CD4-positive, CD25-positive, alpha-beta regulatory T cell (primary cell): ENCODE data around the gene GSG1. TPM values are rescaled to one million over a fixed set of nuclear protein-coding genes. Genes with fewer than 3 reads are reported as not detected.
"Not testable (repeated sequence)": the region's sequence is repeated elsewhere in the genome, so short reads cannot be mapped to it uniquely, and the experiment has no call there.

Source experiments
- ATAC-seq, 2 donors: fragments of 150-1000 bp; cut with Tn5 transposase; one replicate each; pipeline ENCODE4 v1.10.0; 2021; ENCODE audit warnings: low read depth in 2 of 2, moderate number of reproducible peaks in 2 of 2, moderate library complexity in 1 of 2
- DNase-seq, 3 donors: peaks; one replicate each; pipeline versions ENCODE4 v3.0.0 to v3.0.0-alpha.2; 2012 to 2022; ENCODE audit warnings: mixed read lengths in 1 of 3
- H3K27ac ChIP-seq: one replicate; pipeline ENCODE4 v1.7.0; 2013; ENCODE audit warnings: mild to moderate bottlenecking, low read length; ENCODE audit not compliant: insufficient read depth, poor library complexity, severe bottlenecking
- H3K27me3 ChIP-seq: one replicate; pipeline ENCODE4 v1.7.0; 2013; ENCODE audit warnings: low read length; ENCODE audit not compliant: control insufficient read depth, insufficient read depth
- H3K36me3 ChIP-seq: one replicate; pipeline ENCODE4 v1.7.0; 2013; ENCODE audit warnings: mild to moderate bottlenecking, low read length, moderate library complexity; ENCODE audit not compliant: control insufficient read depth, insufficient read depth
- H3K4me1 ChIP-seq: 2 replicates; pipeline ENCODE4 v1.7.0; 2013; ENCODE audit warnings: mild to moderate bottlenecking, low read length; ENCODE audit not compliant: insufficient read depth, control insufficient read depth, poor library complexity, severe bottlenecking
- H3K4me3 ChIP-seq: one replicate; pipeline ENCODE4 v1.7.0; 2013; ENCODE audit warnings: low read depth, mild to moderate bottlenecking, low read length, moderate library complexity
- H3K9me3 ChIP-seq, 2 experiments: 1 replicate in 1 of 2; 2 replicates in 1 of 2; pipeline ENCODE4 v1.7.0; 2013; ENCODE audit warnings: low read length in 2 of 2, mild to moderate bottlenecking in 1 of 2, moderate library complexity in 1 of 2; ENCODE audit not compliant: control insufficient read depth in 2 of 2
- H3K27ac Mint-ChIP-seq, 3 donors: one replicate each; pipeline ENCODE4 v1.8.0; 2020 to 2022; ENCODE audit warnings: mild to moderate bottlenecking in 3 of 3, mixed read lengths in 3 of 3, moderate library complexity in 2 of 3
- H3K27me3 Mint-ChIP-seq: one replicate; pipeline ENCODE4 v1.8.0; 2022; ENCODE audit warnings: mild to moderate bottlenecking, mixed read lengths
- H3K36me3 Mint-ChIP-seq: one replicate; pipeline ENCODE4 v1.8.0; 2020; ENCODE audit warnings: mixed read lengths
- H3K4me1 Mint-ChIP-seq, 4 donors: one replicate each; pipeline ENCODE4 v1.8.0; 2020 to 2022; ENCODE audit warnings: mixed read lengths in 4 of 4, mild to moderate bottlenecking in 1 of 4
- H3K4me3 Mint-ChIP-seq, 4 donors: one replicate each; pipeline ENCODE4 v1.8.0; 2020 to 2022; ENCODE audit warnings: mild to moderate bottlenecking in 4 of 4, mixed read lengths in 4 of 4, moderate library complexity in 3 of 4
- H3K9me3 Mint-ChIP-seq, 7 donors: one replicate each; pipeline ENCODE4 v1.8.0; 2020 to 2022; ENCODE audit warnings: mixed read lengths in 7 of 7, mild to moderate bottlenecking in 3 of 7, moderate library complexity in 2 of 7
- polyA plus RNA-seq, 4 donors: library from polyadenylated mRNA; unstranded; fragments of 300-500 nt; fragmentation: Illumina TruSeq; gene quantifications; one replicate each; pipeline ENCODE4 v1.2.3, GENCODE V29; 2021
- total RNA-seq: library from RNA; stranded (reverse); gene quantifications from one replicate; pipeline ENCODE4 v1.2.3, GENCODE V29; 2022

The GSG1 gene
- total and polyA plus RNA-seq, 5 donors from 2014 or later, result 0.45 TPM; not detected in 4

- Mint-ChIP-seq H3K4me3 (no peak overlapping the region), H3K27me3 (no peaks in the 10 kb centered on the region), H3K9me3 (peaks cover 0 to 2% (median 0%) of the 10 kb centered on the region in 7 donors), H3K27ac (no peak overlapping the region), H3K36me3 (peaks cover 47% of the 10 kb centered on the region), H3K4me1 (no peaks in the 10 kb centered on the region)
- Histone ChIP-seq H3K27ac (no peak overlapping the region), H3K27me3 (no peaks in the 10 kb centered on the region), H3K9me3 (no peaks in the 10 kb centered on the region), H3K36me3 (peaks cover 2% of the 10 kb centered on the region), H3K4me3 (no peak overlapping the region), H3K4me1 (no peaks in the 10 kb centered on the region)
- ATAC-seq (no peak), DNase-seq (no peak)
These were observed 37.0 kb downstream of the GSG1 start for GRCh38 chr12:13066459-13066858.

- H3K27ac ChIP-seq, result no peak overlapping the region
- no peak for ATAC-seq
- H3K36me3 ChIP-seq, result peaks cover 2% of the 10 kb centered on the region
- H3K4me3 Mint-ChIP-seq, result no peak overlapping the region
- no peaks in the 10 kb centered on the region for H3K9me3 ChIP-seq
- peaks cover 45% of the 10 kb centered on the region for H3K36me3 Mint-ChIP-seq
- no peak for DNase-seq
- H3K4me3 ChIP-seq, result no peak overlapping the region
- H3K27me3 ChIP-seq, result no peaks in the 10 kb centered on the region
- H3K27me3 Mint-ChIP-seq, result no peaks in the 10 kb centered on the region
- H3K4me1 Mint-ChIP-seq, result no peaks in the 10 kb centered on the region
- peaks cover 0 to 2% (median 0%) of the 10 kb centered on the region in 7 donors for H3K9me3 Mint-ChIP-seq
- no peak overlapping the region for H3K27ac Mint-ChIP-seq
- H3K4me1 ChIP-seq, result no peaks in the 10 kb centered on the region
These were observed 37.5 kb downstream of the GSG1 start for GRCh38 chr12:13066014-13066413.

GRCh38 chr12:13062669-13063068, 40.8 kb downstream of the GSG1 start:
- peaks cover 45% of the 10 kb centered on the region for H3K36me3 Mint-ChIP-seq
- no peaks in the 10 kb centered on the region for H3K27me3 ChIP-seq
- H3K27ac ChIP-seq, result no peak overlapping the region
- H3K9me3 Mint-ChIP-seq, result peaks cover 0 to 2% (median 0%) of the 10 kb centered on the region in 7 donors
- no peak overlapping the region for H3K4me3 ChIP-seq
- H3K4me3 Mint-ChIP-seq, result no peak overlapping the region
- H3K27ac Mint-ChIP-seq, result no peak overlapping the region
- ATAC-seq (no peak), DNase-seq (no peak)
- no peaks in the 10 kb centered on the region for H3K4me1 ChIP-seq
- H3K27me3 Mint-ChIP-seq, result no peaks in the 10 kb centered on the region
- H3K36me3 ChIP-seq, result no peaks in the 10 kb centered on the region
- no peaks in the 10 kb centered on the region for H3K9me3 ChIP-seq
- no peaks in the 10 kb centered on the region for H3K4me1 Mint-ChIP-seq

GRCh38 chr12:13061377-13061776, 42.1 kb downstream of the GSG1 start:
- H3K4me3 ChIP-seq, result no peak overlapping the region
- peaks cover 39% of the 10 kb centered on the region for H3K36me3 Mint-ChIP-seq
- ATAC-seq (no peak), DNase-seq (no peak)
- no peaks in the 10 kb centered on the region for H3K4me1 Mint-ChIP-seq
- H3K27me3 ChIP-seq, result no peaks in the 10 kb centered on the region
- no peaks in the 10 kb centered on the region for H3K4me1 ChIP-seq
- H3K27ac Mint-ChIP-seq, result no peak overlapping the region
- H3K9me3 ChIP-seq, result no peaks in the 10 kb centered on the region
- H3K27ac ChIP-seq, result no peak overlapping the region
- no peaks in the 10 kb centered on the region for H3K27me3 Mint-ChIP-seq
- H3K36me3 ChIP-seq, result no peaks in the 10 kb centered on the region
- no peak overlapping the region for H3K4me3 Mint-ChIP-seq
- peaks cover 0 to 2% (median 0%) of the 10 kb centered on the region in 7 donors for H3K9me3 Mint-ChIP-seq

- H3K27ac ChIP-seq, result no peak overlapping the region
- H3K36me3 ChIP-seq, result no peaks in the 10 kb centered on the region
- no peak overlapping the region for H3K4me3 Mint-ChIP-seq
- no peaks in the 10 kb centered on the region for H3K27me3 ChIP-seq
- DNase-seq (no peak), ATAC-seq (no peak)
- H3K4me1 ChIP-seq, result no peaks in the 10 kb centered on the region
- H3K9me3 ChIP-seq, result no peaks in the 10 kb centered on the region
- H3K9me3 Mint-ChIP-seq, result peaks cover 0 to 2% (median 0%) of the 10 kb centered on the region in 7 donors
- peaks cover 47% of the 10 kb centered on the region for H3K36me3 Mint-ChIP-seq
- no peak overlapping the region for H3K4me3 ChIP-seq
- H3K27me3 Mint-ChIP-seq, result no peaks in the 10 kb centered on the region
- H3K4me1 Mint-ChIP-seq, result no peaks in the 10 kb centered on the region
- no peak overlapping the region for H3K27ac Mint-ChIP-seq
These were observed 42.9 kb downstream of the GSG1 start for GRCh38 chr12:13060581-13060980.

GRCh38 chr12:13053617-13054016, 49.9 kb downstream of the GSG1 start:
- peaks cover 0 to 11% (median 2%) of the 10 kb centered on the region in 7 donors for H3K9me3 Mint-ChIP-seq
- peaks cover 26% of the 10 kb centered on the region for H3K36me3 Mint-ChIP-seq
- H3K27ac ChIP-seq, H3K36me3 ChIP-seq, H3K27me3 ChIP-seq, H3K9me3 ChIP-seq, H3K27me3 Mint-ChIP-seq, H3K4me1 ChIP-seq, H3K27ac Mint-ChIP-seq, DNase-seq, H3K4me3 Mint-ChIP-seq, H3K4me1 Mint-ChIP-seq, ATAC-seq, H3K4me3 ChIP-seq: not testable (repeated sequence)

GRCh38 chr12:13052421-13052820, 51.0 kb downstream of the GSG1 start:
- peaks cover 0 to 4% of the 10 kb centered on the region in 2 experiments for H3K9me3 ChIP-seq
- Mint-ChIP-seq H3K4me3 (no peak overlapping the region), H3K27ac (no peak overlapping the region), H3K9me3 (peaks cover 0 to 11% (median 2%) of the 10 kb centered on the region in 7 donors), H3K36me3 (peaks cover 18% of the 10 kb centered on the region), H3K4me1 (peaks cover 0 to 7% (median 2%) of the 10 kb centered on the region in 4 donors), H3K27me3 (peaks cover 4% of the 10 kb centered on the region)
- no peaks in the 10 kb centered on the region for H3K36me3 ChIP-seq
- H3K4me3 ChIP-seq, result no peak overlapping the region
- H3K27me3 ChIP-seq, result no peaks in the 10 kb centered on the region
- H3K4me1 ChIP-seq, result no peaks in the 10 kb centered on the region
- H3K27ac ChIP-seq, result no peak overlapping the region
- no peak for ATAC-seq
- DNase-seq, result peak in 1 of 3 donors; percentile 19

- no peaks in the 10 kb centered on the region for H3K36me3 ChIP-seq
- no peak overlapping the region for H3K27ac Mint-ChIP-seq
These were observed 53.7 kb downstream of the GSG1 start for GRCh38 chr12:13049816-13050215.

More at GRCh38 chr12:13049816-13050215, 53.7 kb downstream of the GSG1 start:
- DNase-seq (no peak), ATAC-seq (no peak)
- Mint-ChIP-seq H3K4me1 (peaks cover 1 to 20% (median 13%) of the 10 kb centered on the region in 4 donors), H3K9me3 (peaks cover 0 to 11% (median 2%) of the 10 kb centered on the region in 7 donors), H3K4me3 (peak overlapping the region in 2 of 4 donors; percentile 10 to 49), H3K36me3 (peaks cover 4% of the 10 kb centered on the region), H3K27me3 (peaks cover 9% of the 10 kb centered on the region)
- Histone ChIP-seq H3K4me3 (no peak overlapping the region), H3K27me3 (no peaks in the 10 kb centered on the region), H3K27ac (no peak overlapping the region), H3K4me1 (peaks cover 5% of the 10 kb centered on the region), H3K9me3 (peaks cover 0 to 4% of the 10 kb centered on the region in 2 experiments)
